Fibroblast of mammary gland (primary cell): ENCODE data around the gene DCLK2.

ENCODE experiments used
- DNase-seq: peaks from one replicate; pipeline ENCODE4 v3.0.0-alpha.2; 2010; ENCODE audit warnings: low read depth
- H3K4me3 ChIP-seq: 2 replicates; pipeline ENCODE4 v1.5.1; 2011; ENCODE audit warnings: low read depth, mild to moderate bottlenecking, low read length, moderate library complexity; ENCODE audit not compliant: control insufficient read depth
- CTCF ChIP-seq: conservative IDR thresholded peaks from 2 replicates; pipeline ENCODE4 v1.5.1; 2011; ENCODE audit warnings: low read depth, low read length, inconsistent platforms; ENCODE audit not compliant: control insufficient read depth, insufficient read depth

Gene DCLK2

GRCh38 chr4:150215601-150216000 is 137.4 kb downstream of the DCLK2 start:
- no peak overlapping the region for H3K4me3 ChIP-seq
- no peak for TF ChIP-seq CTCF
- no peak for DNase-seq

DNA sequence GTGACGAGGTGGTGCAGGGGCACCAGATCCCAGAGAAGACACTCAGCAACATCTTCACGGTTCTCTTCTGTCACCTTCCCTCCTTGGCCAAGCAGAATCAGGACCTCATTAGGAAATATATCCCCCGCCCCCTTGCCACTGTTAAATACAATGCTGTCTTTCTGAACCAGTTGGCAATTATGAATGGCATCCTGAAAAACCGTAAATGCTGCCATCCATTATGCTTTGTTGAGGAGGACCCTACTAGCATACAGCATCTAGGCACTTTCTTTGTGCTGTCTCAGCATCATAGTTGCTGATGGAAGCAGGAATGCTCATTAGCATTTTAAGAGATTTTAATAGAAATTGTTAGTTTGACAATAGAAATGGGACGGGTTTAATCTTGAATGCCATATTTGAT is 138.5 kb downstream of the DCLK2 start:
- no peak for TF ChIP-seq CTCF
- no peak overlapping the region for H3K4me3 ChIP-seq
- DNase-seq, result no peak

GRCh38 chr4:150217192-150217591 is 138.9 kb downstream of the DCLK2 start:
- TF ChIP-seq CTCF, result peak; percentile 52
- DNase-seq, result peak; percentile 85
- no peak overlapping the region for H3K4me3 ChIP-seq

GRCh38 chr4:150217808-150218207 is 139.6 kb downstream of the DCLK2 start:
- no peak overlapping the region for H3K4me3 ChIP-seq
- no peak for DNase-seq
- no peak for TF ChIP-seq CTCF

DNA sequence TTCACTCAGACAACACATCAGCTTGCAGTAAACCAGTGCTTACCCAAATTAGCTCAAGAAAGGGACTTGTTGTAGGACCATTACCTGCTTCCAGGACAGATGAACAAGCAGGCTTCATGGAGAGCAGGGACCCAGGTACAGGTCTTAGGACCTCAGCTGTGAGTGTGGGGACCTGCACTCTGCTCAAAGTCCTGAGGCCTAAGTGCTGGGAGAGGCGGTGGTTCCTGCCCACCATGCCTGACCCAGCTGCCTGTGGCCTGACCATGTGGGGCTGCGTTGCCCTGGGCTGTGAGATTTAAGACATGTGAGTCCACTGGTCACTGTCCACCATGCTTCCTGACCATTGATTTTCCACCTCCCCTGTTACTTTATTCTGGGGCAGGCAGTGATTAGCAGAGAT is 140.2 kb downstream of the DCLK2 start:
- H3K4me3 ChIP-seq, result no peak overlapping the region
- DNase-seq, result no peak
- TF ChIP-seq CTCF, result no peak

GRCh38 chr4:150219841-150220240 is 141.6 kb downstream of the DCLK2 start:
- peak; percentile 71 for DNase-seq
- TF ChIP-seq CTCF, result no peak
- no peak overlapping the region for H3K4me3 ChIP-seq

DNA sequence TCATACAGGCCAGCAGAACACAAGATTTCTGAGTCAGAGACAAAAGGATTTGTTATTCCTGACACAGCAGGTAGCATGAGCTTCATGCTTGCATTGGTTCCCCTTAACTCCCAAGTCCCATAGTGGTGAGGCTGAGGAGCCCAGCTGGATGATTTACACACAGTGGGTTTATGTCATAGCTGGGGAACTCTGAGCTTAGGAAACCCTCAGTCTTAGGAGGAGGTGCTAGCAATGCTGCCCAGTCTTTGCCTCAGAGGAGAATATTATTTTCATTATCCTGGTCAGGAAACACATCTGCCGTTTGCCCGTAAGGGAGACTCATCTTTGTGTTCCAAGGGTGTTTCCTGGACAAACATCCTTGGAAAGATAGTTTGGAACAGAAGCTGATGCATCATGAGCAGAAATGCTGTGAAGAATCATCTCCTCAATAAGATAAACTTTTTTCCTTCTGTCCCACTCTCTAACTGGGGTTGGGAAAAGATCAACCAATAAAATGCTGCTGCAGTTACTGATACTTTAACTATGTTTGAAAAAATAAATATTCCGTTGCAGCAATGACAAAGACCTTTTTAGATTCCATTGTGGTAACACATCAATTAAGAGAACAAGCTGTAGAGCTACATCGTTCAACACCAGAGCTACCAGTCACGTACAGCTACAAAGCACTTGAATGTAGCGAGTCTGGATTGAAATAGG is 146.8 kb downstream of the DCLK2 start:
- peak; percentile 97 for DNase-seq
- no peak for TF ChIP-seq CTCF
- H3K4me3 ChIP-seq, result no peak overlapping the region
